GM19193 (cell line): ENCODE data around the gene GLCE.

Source experiments
- POLR2A ChIP-seq: IDR thresholded peaks from 4 replicates; pipeline ENCODE4 v1.6.1; 2011; ENCODE audit not compliant: insufficient read depth, insufficient read length; ENCODE audit errors: extremely low read depth

GLCE gene

DNA sequence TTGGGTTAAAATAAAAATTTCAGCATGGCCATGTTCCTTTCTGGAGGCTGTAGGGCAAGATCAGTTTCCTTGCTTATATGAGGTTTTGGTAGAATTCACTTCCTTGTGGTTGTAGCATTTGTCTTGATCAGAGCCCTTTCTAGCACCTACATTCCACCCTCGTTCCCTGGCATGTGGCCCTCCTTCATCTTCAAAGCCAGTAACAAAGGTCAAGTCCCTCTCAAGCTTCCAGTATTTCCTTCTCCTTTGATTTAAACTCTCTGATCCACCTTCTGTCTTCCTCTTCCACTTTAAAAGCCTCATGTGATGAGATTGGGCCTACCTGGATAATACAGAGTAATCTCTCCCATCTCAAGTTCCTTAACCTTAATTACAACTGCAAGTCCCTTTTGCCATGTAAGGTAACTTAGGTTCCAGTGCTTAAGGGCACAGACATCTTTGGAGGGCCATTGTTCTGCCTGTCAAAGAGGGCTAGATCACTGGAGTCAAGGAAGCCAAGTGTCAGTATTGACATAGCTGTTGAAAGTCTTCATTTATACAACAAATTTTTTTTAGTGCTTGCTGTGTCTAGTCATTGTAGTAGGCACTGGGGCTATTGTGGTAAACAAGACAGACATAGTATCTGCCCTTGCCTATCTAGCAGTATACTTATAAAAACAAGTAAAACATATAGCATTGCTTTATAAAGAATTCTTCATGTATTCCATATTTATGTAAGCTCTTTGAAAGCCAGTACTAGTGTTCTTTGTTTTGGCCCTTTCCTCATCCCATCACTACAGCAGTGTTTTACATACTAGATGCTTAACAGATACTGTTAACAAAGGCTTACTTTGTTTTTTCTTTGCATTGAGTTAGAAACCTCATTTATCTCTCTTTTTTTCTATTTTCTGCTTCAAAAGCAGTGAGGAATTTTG is 40.7 kb downstream of the GLCE start:
- TF ChIP-seq POLR2A: no peak

DNA sequence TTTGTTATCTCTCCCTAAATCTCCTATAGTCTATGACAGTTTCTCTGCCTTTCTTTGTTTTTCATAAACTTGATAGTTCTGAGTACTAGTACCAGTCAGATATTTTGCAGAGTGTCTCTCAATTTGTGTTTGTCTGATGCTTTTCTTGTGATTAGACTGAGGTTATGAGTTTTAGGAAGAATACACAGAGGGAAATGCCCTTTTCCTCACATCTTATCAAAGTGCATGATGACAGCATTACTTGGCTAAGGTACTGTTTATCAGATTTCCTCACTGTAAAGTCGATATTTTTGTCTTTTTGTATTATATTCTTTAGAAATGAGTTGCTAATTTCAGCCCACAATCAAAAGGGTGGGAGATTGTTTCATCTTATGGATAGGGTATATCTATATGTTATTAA is 45.6 kb downstream of the GLCE start:
- TF ChIP-seq POLR2A: no peak

DNA sequence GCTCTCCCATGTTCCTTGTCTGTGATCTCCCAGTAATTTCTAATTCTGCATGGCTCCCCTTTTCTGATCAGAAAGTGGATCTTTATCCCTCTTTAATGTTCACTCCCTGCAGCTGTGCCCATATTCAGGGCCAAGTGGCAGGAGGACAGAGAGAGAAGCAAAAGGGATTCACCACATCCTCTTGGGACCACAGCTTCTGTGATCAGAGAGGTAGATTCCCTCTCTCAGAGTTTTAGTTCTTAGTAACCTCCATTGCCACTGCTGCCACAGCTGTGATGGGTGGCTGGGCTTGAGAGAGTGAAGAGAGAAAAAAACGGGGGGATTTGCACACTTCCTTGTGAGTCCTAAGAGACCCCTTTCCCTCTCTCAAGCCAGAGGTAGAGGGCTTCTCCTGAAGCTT is 49.2 kb downstream of the GLCE start:
- TF ChIP-seq POLR2A: no peak

DNA sequence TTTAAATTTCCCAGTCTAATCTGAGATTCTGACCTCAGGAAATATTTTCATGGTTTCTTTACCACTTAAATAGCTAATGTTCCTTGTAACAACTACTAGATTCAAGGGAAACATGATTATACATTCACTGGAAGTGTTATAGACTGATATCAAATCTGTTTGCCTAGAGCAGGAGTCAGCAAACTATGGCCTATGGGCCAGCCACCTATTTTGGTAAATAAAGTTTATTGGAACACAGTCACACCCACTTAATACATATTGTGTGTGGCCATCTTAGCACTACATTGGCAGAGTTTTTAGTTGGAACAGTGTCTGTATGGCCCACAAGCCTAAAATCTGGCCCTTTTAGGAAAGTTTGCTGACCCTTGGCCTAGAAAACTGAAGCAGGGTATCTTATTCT is 50.1 kb downstream of the GLCE start:
- no peak for TF ChIP-seq POLR2A

DNA sequence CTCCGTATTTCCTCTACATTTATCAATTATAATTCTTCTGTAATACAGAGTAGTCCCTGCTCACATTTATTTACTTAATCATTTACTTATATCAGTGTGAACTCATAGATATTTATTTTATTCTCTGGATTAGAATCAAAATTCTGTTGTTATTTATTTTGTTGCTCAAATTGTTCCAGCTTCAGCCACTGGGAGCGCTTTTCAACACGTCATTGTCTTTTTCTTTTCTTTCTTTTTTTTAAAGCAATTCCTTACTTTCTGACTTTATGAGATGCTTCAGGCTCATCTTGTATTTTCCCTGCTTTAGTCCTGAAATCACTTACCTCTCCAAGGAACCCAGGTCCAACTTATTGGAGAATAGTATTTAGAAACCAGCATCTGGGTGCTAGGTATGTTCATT is 53.4 kb downstream of the GLCE start:
- TF ChIP-seq POLR2A: no peak

DNA sequence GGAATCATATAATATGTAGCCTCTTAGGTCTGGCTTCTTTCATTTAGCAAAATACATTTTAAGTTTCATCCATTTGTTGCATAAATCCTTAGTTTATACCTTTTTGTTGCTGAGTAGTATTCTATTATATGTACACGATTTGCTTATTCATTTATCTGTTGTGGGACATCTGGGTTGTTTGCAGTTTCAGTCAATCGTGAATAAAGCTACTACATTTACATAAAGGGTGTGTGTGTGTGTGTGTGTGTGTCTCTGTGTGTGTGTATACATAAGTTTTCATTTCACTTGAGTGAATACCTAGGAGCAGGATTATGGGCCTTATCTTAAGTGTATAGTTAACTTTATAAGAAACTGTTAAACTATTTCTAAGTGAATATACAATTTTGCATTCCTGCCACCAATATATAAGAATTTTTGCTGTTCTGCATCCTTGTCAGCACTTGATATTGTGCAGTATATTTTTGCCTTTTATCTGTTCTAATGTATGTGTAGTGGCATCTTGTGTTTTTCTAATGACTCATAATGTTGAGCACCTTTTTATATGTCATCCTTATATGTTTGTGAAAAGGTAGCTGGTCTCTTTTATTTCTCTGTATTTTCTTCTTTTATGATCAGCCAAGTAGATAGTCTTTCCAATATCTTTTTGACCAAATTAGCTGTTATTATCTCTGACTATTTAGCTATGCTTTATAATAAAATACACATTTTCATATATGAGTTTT is 55.0 kb downstream of the GLCE start:
- no peak for TF ChIP-seq POLR2A

DNA sequence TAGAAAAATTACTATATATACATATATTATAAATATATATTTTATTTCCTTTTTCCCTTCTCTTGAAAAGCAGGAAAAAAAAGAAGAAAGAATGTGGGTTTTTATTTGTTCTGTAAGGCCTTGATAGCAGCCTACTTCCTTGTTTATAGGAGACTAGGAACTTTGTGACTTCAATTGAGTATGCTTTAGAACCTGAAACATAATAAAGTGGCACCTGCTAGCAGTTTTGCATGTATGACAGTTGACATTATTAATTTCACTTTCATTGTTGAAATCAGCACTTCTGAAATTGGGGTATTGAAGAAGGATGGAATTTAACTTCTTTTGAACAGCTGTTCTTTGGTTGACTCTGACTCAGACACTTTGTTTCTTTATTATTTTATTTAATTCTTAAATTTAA is 56.9 kb downstream of the GLCE start:
- TF ChIP-seq POLR2A: no peak

DNA sequence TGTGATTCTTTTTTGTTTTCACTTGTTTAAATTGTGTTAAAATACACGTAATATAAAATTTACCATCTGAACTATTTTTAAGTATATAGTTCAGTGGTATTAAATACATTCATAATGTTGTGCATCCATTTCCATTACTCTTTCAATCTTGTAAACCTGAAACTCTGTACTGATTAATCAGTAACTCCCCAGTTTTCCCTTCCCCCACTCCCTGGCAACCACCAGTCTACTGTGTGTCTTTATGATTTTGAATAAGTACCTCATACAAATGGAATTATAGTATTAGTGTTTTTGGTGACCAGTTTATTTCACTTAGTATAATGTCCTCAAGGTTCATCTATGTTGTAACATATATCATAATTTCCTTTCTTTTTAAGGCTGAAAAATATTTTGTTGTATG is 59.3 kb downstream of the GLCE start:
- TF ChIP-seq POLR2A: no peak

DNA sequence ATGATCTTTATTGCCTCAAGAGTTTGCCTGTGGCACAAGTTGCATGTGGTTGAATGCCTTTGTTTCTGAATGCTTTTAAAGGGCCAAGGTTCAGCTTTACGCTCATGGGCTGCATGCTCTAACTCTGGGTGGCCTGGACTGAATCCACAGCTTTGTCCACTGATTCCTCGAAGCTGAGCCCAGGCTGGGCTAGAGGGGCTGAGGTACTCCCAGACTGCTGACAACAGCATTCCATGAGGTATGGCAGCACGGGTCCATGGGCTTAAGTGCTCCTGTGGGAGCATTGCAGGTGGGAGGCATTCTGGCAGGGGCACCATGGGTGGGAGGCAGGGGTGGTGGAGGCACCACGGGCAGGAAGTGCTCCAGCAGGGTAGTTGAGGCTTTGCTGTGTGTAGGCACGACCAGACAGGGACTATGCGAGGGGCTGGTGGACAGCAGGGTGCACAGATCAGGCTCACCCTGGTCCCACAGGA is 61.6 kb downstream of the GLCE start:
- no peak for TF ChIP-seq POLR2A

DNA sequence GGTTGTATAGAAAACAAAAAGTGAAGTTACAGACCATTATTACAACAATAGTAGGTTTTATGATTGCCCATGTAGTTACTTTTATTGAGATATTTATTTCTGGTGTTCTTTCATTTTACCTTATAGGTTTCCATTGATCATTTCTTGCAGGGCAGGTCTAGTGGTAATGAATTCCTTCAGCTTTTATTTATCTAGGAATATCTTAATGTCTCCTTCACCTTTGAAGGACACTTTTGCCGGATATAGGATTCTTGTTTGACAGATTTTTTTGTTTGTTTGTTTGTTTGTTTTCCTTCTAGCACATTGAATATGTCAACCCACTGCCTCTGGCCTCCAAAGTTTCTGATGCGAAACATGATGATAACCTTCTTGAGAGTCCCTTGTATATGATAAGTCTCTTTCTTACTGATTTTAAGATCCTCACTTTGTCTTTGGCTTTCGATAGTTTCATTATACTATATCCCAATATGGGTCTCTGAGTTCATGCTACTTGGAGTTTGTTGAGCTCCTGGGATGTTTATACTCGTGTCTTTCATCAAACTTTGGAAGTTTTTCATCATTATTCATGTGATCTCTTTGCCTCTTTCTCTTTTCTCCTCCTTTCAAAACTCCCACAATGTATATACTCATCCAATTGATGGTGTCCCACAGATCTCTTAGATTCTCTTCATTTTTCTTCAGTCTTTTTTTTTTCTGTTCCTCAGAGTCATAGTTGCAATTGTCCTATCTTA is 62.8 kb downstream of the GLCE start:
- TF ChIP-seq POLR2A: no peak

DNA sequence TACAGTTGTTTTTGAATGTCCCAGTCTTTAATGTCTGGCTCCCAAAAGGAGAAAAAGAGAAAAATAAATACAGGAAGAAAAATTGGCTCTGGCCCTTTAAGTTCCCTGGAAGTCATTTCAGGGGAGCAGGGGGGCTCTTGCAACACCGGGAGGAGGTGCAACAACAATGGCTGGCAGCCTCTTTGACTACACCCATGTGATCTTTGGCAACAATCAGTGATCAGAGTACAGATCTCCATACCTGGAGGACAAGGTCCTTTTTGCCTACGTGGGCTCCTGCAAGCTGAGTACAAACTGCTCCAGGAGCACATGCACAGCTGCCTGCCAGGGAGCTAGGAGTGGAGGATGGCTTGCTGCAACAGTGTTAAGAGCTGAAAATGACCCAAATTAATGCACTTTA is 63.9 kb downstream of the GLCE start:
- TF ChIP-seq POLR2A: no peak

DNA sequence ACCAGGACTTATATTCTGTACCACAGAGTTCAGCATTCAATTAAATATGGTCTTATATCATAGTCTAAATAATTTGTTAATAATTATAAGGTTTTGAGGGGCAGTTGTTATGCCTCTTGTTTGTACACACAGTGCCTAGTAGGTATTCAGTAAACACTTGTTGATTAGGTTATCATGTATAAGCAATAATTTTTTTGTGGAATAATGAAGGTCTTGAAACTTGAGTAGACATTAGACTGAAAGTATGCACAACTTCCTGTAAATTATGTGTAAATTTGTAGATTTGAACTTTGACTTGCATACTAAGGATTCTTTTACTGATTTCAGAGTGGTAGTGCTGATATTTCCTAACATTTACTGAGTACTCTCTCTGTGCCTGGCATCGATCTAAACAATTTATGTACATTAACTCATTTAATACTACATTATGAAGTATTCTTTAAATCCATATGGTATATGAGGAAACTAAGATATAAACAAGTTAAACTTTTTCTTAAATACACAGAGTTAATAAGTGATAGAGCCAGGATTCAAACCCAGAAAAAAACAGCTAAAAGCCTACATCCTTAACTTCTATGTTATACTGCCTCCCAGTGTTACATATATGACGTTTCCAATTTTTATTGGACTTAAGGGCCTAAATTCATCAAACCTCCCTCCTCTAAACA is 65.1 kb downstream of the GLCE start:
- TF ChIP-seq POLR2A: no peak

DNA sequence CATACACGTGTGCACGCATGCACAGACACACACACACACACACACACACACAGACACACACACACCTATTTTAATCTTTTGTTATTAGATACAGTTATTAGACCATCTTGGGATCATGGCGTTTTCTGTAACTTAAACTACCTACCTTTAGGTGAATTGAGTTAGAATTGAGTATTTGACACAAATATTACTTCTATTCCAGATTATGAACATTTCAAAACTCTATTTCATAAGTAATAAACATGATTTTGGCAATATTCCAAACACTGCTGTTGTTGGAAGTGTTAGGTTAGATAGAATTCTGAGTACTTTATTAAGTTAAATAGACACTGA is 65.6 kb downstream of the GLCE start:
- TF ChIP-seq POLR2A: no peak

DNA sequence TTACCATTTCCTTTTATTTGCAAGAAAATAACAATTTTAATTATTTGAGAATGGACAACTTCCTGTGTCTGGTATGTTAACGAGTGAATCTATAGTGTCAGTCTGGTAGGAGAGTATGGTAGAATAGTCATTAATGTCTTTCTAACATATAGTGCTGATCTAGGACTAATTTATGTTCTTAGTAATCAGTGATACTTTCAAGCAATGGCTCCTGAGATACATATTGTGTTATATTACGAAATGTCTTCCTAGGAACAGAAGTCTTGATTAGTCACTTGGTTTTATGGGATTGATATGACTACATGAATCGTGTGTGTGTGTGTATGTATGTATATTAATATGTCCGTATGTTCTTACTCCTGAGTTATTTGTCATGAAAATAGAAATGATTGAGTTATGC is 71.7 kb downstream of the GLCE start:
- no peak for TF ChIP-seq POLR2A

DNA sequence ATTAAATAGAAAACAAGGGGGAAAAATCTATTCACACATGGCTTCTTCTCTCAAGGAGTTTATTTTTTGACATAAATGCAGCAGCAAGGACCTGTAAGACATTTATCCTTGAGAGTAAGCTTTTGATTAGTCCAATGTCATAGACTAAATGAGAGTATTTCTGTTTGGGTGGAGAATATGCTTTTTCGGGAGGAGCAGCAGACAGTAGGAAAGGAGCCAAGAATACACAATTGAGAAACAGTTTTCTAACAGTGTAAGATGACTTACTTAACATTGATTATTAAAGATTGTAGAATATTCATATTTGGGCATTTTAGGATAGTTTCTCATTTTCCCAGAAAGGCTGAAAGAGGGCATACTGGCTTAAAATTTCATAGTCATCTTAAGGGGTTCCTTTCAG is 72.3 kb downstream of the GLCE start:
- TF ChIP-seq POLR2A: no peak
